ENCODE results near the gene CCDC81. TPM values are rescaled to one million over a fixed set of nuclear protein-coding genes. Genes with fewer than 3 reads are reported as not detected.

Gene CCDC81
- total RNA-seq, 1 experiment from 2014 or later, result 0.49 TPM

DNA sequence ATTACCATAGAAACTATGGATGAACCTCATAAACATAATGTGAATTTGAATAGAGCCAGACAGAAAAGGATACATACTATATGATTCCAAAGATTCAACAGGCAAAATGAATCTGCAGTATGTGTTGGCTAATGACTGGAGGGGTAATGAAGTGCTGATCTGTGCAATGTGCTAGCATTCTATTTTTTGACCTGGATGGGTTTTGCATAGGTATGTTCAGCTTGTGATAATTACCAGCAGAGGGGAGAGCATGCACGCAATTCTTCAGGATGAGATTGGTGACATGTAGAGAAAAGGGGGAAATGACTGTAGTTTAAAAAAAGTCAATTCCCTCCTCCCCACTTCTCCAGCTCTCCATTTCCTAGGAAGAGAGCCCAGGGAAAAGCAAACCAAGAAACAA is 618 bp upstream of the CCDC81 start:
- no peak overlapping the region for H3K27ac ChIP-seq (ENCODE audit: low read length)
- no peaks in the 10 kb centered on the region for H3K4me1 ChIP-seq (ENCODE audit: control insufficient read depth, insufficient read depth, low read length)
- intact Hi-C loops (cut with micrococcal nuclease; ENCODE audit: unreplicated experiment), result loop anchor here (10.0 kb wide), 1 partner anchor 541 kb away; no protein-coding TSS in a partner anchor
- BruUV-seq (replicated peaks), result no TSS peak
- in situ Hi-C loops (cut with HindIII; ENCODE audit: low pct_unique_long_range_greater_than_20kb, low sequenced_read_pairs), result no loop called here
- no peaks in the 10 kb centered on the region for H3K9me3 ChIP-seq (ENCODE audit: control insufficient read depth, insufficient read depth, low read depth, low read length)
- TF ChIP-seq POLR2AphosphoS5 (IDR thresholded peaks at IDR 0.05; ENCODE audit: low read depth, low read length), result no peak
- TF ChIP-seq REST (IDR thresholded peaks at IDR 0.05; ENCODE audit: insufficient read depth in 1 of 2, low read depth in 2 of 2, low read length in 1 of 2), result no peak
- TF ChIP-seq, protein P1, sequence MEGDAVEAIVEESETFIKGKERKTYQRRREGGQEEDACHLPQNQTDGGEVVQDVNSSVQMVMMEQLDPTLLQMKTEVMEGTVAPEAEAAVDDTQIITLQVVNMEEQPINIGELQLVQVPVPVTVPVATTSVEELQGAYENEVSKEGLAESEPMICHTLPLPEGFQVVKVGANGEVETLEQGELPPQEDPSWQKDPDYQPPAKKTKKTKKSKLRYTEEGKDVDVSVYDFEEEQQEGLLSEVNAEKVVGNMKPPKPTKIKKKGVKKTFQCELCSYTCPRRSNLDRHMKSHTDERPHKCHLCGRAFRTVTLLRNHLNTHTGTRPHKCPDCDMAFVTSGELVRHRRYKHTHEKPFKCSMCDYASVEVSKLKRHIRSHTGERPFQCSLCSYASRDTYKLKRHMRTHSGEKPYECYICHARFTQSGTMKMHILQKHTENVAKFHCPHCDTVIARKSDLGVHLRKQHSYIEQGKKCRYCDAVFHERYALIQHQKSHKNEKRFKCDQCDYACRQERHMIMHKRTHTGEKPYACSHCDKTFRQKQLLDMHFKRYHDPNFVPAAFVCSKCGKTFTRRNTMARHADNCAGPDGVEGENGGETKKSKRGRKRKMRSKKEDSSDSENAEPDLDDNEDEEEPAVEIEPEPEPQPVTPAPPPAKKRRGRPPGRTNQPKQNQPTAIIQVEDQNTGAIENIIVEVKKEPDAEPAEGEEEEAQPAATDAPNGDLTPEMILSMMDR (IDR thresholded peaks at IDR 0.05), result no peak
- TF ChIP-seq TCF7L2 (IDR thresholded peaks at IDR 0.05; ENCODE audit: low read depth, low read length), result no peak
- TF ChIP-seq SIN3A (IDR thresholded peaks at IDR 0.05; ENCODE audit: borderline replicate concordance, insufficient read depth, low read depth, low read length), result no peak
- H3K36me3 ChIP-seq (ENCODE audit: control insufficient read depth, insufficient read depth, low read length), result no peaks in the 10 kb centered on the region
- DNase-seq (ENCODE audit: low read depth, low spot score), result no peak
- POLR2A ChIA-PET, result no interaction called here
- ATAC-seq, result no peak
- H3K27me3 ChIP-seq (ENCODE audit: control insufficient read depth, insufficient read depth, low read length), result no peaks in the 10 kb centered on the region
- H3K4me3 ChIP-seq (ENCODE audit: low read depth in 2 of 2, low read length in 2 of 2), result no peak overlapping the region
- CTCF ChIA-PET, result no interaction called here

DNA sequence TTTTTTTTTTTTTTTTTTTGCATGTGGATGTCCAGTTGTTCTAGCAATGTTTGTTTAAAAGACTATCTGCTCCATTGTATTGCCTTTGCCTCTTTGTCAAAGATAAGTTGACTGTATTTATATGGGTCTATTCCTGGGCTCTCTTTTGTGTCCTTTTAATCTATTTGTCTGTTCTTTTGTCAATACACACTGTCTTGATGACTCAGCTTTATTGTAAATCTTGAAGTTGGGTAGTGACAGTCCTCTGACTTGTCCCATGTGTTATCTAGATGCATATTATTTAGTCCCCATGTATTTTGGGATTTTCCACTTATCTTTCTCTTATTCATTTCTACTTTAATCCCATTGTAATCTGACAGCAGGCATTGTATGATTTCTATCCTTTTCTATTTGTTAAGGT is 3.3 kb downstream of the CCDC81 start:
- H3K4me3 ChIP-seq (ENCODE audit: low read depth in 2 of 2, low read length in 2 of 2), result no peak overlapping the region
- CTCF ChIA-PET, result no interaction called here
- H3K4me1 ChIP-seq (ENCODE audit: control insufficient read depth, insufficient read depth, low read length), result no peaks in the 10 kb centered on the region
- POLR2A ChIA-PET, result no interaction called here
- in situ Hi-C loops (cut with HindIII; ENCODE audit: low pct_unique_long_range_greater_than_20kb, low sequenced_read_pairs) (no loop called here), intact Hi-C loops (cut with micrococcal nuclease; ENCODE audit: unreplicated experiment) (loop anchor here (10.0 kb wide), 1 partner anchor 537 kb away; no protein-coding TSS in a partner anchor)
- TF ChIP-seq REST (IDR thresholded peaks at IDR 0.05; ENCODE audit: insufficient read depth in 1 of 2, low read depth in 2 of 2, low read length in 1 of 2) (no peak), POLR2AphosphoS5 (IDR thresholded peaks at IDR 0.05; ENCODE audit: low read depth, low read length) (no peak), SIN3A (IDR thresholded peaks at IDR 0.05; ENCODE audit: borderline replicate concordance, insufficient read depth, low read depth, low read length) (no peak), TCF7L2 (IDR thresholded peaks at IDR 0.05; ENCODE audit: low read depth, low read length) (no peak)
- TF ChIP-seq, protein P1 (IDR thresholded peaks at IDR 0.05), result no peak
- H3K9me3 ChIP-seq (ENCODE audit: control insufficient read depth, insufficient read depth, low read depth, low read length), result no peaks in the 10 kb centered on the region
- H3K27me3 ChIP-seq (ENCODE audit: control insufficient read depth, insufficient read depth, low read length), result no peaks in the 10 kb centered on the region
- H3K27ac ChIP-seq (ENCODE audit: low read length), result no peak overlapping the region
- DNase-seq (ENCODE audit: low read depth, low spot score) (no peak), ATAC-seq (no peak)
- no TSS peak for BruUV-seq (replicated peaks)
- H3K36me3 ChIP-seq (ENCODE audit: control insufficient read depth, insufficient read depth, low read length), result no peaks in the 10 kb centered on the region
